H1 (cell line): ENCODE measurements around the gene FBN2. TPM values are rescaled to one million over a fixed set of nuclear protein-coding genes. Genes with fewer than 3 reads are reported as not detected.

Experiments
- CTCF ChIA-PET: fragments of 300-600 bp; sonication (Branson Sonifier 250); formaldehyde crosslinking; loops from one replicate; lab custom pipeline; 2021; ENCODE audit not compliant: partially characterized antibody; lab: Charles Lee
- POLR2A ChIA-PET: fragments of 300-600 bp; sonication (Branson Sonifier 250); formaldehyde crosslinking; loops from one replicate; lab custom pipeline; 2021; ENCODE audit warnings: inconsistent platforms; ENCODE audit not compliant: partially characterized antibody; lab: Charles Lee
- DNase-seq, 2 experiments: peaks; one replicate each; pipeline versions ENCODE4 v3.0.0 to v3.0.0-alpha.2; 2010 to 2022; ENCODE audit warnings: low spot score in 2 of 2, low read depth in 1 of 2, mixed read lengths in 1 of 2
- FAIRE-seq: peaks from 2 replicates; lab custom pipeline; 2011; peaks lifted over from hg19 to GRCh38; lab: Jason Lieb, UNC
- H2AFZ ChIP-seq: 2 replicates; pipeline ENCODE4 v1.8.1; 2012; ENCODE audit warnings: low read length, inconsistent platforms
- H2AK5ac ChIP-seq: 2 replicates; pipeline ENCODE4 v1.6.1; 2013; ENCODE audit warnings: low read depth, low read length
- H2BK120ac ChIP-seq: replicated peaks from 2 replicates; pipeline ENCODE3; 2013; ENCODE audit warnings: low read depth, low read length, inconsistent platforms
- H2BK12ac ChIP-seq: 2 replicates; pipeline ENCODE4 v1.6.1; 2013; ENCODE audit warnings: low read depth, low read length
- H2BK15ac ChIP-seq: 2 replicates; pipeline ENCODE4 v1.6.1; 2013; ENCODE audit warnings: low read length
- H2BK20ac ChIP-seq: 2 replicates; pipeline ENCODE4 v1.6.1; 2013; ENCODE audit warnings: low read length
- H2BK5ac ChIP-seq: 2 replicates; pipeline ENCODE4 v1.6.1; 2013; ENCODE audit warnings: low read depth, low read length
- H3K14ac ChIP-seq: 2 replicates; pipeline ENCODE4 v1.6.1; 2013; ENCODE audit warnings: inconsistent platforms; ENCODE audit not compliant: insufficient read length
- H3K18ac ChIP-seq: 2 replicates; pipeline ENCODE4 v1.6.1; 2013; ENCODE audit warnings: low read length; ENCODE audit errors: extremely low read depth
- H3K23ac ChIP-seq: 2 replicates; pipeline ENCODE4 v1.6.1; 2013; ENCODE audit warnings: inconsistent platforms; ENCODE audit not compliant: insufficient read length
- H3K23me2 ChIP-seq: 2 replicates; pipeline ENCODE4 v1.6.1; 2013; ENCODE audit warnings: low read depth, low read length
- H3K27ac ChIP-seq: 2 replicates; pipeline ENCODE4 v1.6.1; 2011; ENCODE audit warnings: low read depth, low read length, inconsistent platforms
- H3K27me3 ChIP-seq, 4 experiments: replicated peaks in 1 of 4; 1 replicate in 1 of 4; 2 replicates in 3 of 4; pipeline versions ENCODE4 v1.6.1 to v1.8.1; 2011 to 2013; ENCODE audit warnings: low read length in 3 of 4, mild to moderate bottlenecking in 3 of 4, inconsistent platforms in 2 of 4, mixed read lengths in 2 of 4, moderate library complexity in 1 of 4; ENCODE audit not compliant: control insufficient read depth in 3 of 4, insufficient read depth in 3 of 4; ENCODE audit errors: extremely low read depth in 1 of 4
- H3K36me3 ChIP-seq, 4 experiments: 2 replicates each; pipeline versions ENCODE4 v1.6.1 to v1.8.1; 2011 to 2013; ENCODE audit warnings: mild to moderate bottlenecking in 4 of 4, low read length in 3 of 4, moderate library complexity in 2 of 4, control low read depth in 1 of 4, inconsistent platforms in 1 of 4; ENCODE audit not compliant: insufficient read depth in 4 of 4, control insufficient read depth in 2 of 4
- H3K4ac ChIP-seq: replicated peaks from 2 replicates; pipeline ENCODE3; 2013; ENCODE audit warnings: low read length, low read depth, mixed read lengths, inconsistent platforms; ENCODE audit not compliant: insufficient read length
- H3K4me1 ChIP-seq, 4 experiments: replicated peaks in 1 of 4; 1 replicate in 1 of 4; 2 replicates in 3 of 4; pipeline versions ENCODE4 v1.6.1 to v1.8.1; 2011 to 2013; ENCODE audit warnings: low read length in 3 of 4, inconsistent platforms in 2 of 4, mixed read lengths in 1 of 4; ENCODE audit not compliant: insufficient read depth in 4 of 4, control insufficient read depth in 3 of 4
- H3K4me2 ChIP-seq, 2 experiments: 2 replicates each; pipeline versions ENCODE4 v1.6.1 to v1.8.1; 2011 to 2013; ENCODE audit warnings: low read depth in 2 of 2, low read length in 2 of 2, control low read depth in 1 of 2, inconsistent platforms in 1 of 2, mild to moderate bottlenecking in 1 of 2; ENCODE audit not compliant: insufficient read depth in 1 of 2
- H3K4me3 ChIP-seq, 4 experiments: fragments of 200-600, 300-600 bp in 1 of 4; sonication (generic), shearing (Covaris generic), sonication (Bioruptor Twin) in 1 of 4; 2 replicates each; pipeline versions ENCODE4 v1.5.1 to v1.8.1; 2011 to 2016; ENCODE audit warnings: low read length in 4 of 4, low read depth in 3 of 4, control low read depth in 2 of 4, inconsistent platforms in 2 of 4, mild to moderate bottlenecking in 2 of 4, mixed read lengths in 1 of 4, moderate library complexity in 1 of 4; ENCODE audit not compliant: insufficient read depth in 2 of 4; ENCODE audit errors: extremely low read depth in 1 of 4
- H3K56ac ChIP-seq: replicated peaks from 2 replicates; pipeline ENCODE3; 2013; ENCODE audit warnings: low read depth, mild to moderate bottlenecking, mixed read lengths, low read length, inconsistent platforms; ENCODE audit not compliant: insufficient read length
- H3K79me1 ChIP-seq: 2 replicates; pipeline ENCODE4 v1.6.1; 2013; ENCODE audit warnings: low read depth, low read length, control low read depth
- H3K79me2 ChIP-seq, 2 experiments: 2 replicates each; pipeline versions ENCODE4 v1.6.1 to v1.8.1; 2012 to 2013; ENCODE audit warnings: low read length in 2 of 2, mild to moderate bottlenecking in 2 of 2, inconsistent platforms in 1 of 2; ENCODE audit not compliant: insufficient read depth in 2 of 2, control insufficient read depth in 1 of 2
- H3K9ac ChIP-seq, 4 experiments: replicated peaks in 1 of 4; 1 replicate in 1 of 4; 2 replicates in 3 of 4; pipeline versions ENCODE4 v1.6.1 to v1.8.1; 2011 to 2013; ENCODE audit warnings: low read depth in 3 of 4, low read length in 3 of 4, control low read depth in 2 of 4, mild to moderate bottlenecking in 2 of 4, moderate library complexity in 2 of 4, inconsistent platforms in 1 of 4; ENCODE audit errors: extremely low read depth in 1 of 4
- H3K9me3 ChIP-seq, 2 experiments: 2 replicates each; pipeline versions ENCODE4 v1.6.1 to v1.8.1; 2012 to 2013; ENCODE audit warnings: mild to moderate bottlenecking in 2 of 2, moderate library complexity in 2 of 2, control low read depth in 1 of 2, inconsistent platforms in 1 of 2, low read depth in 1 of 2, low read length in 1 of 2, mixed read lengths in 1 of 2; ENCODE audit not compliant: insufficient read depth in 2 of 2
- H4K20me1 ChIP-seq, 2 experiments: replicated peaks in 1 of 2; 2 replicates each; pipeline versions ENCODE3 to v1.8.1; 2011 to 2013; ENCODE audit warnings: inconsistent platforms in 2 of 2, low read length in 2 of 2, mild to moderate bottlenecking in 1 of 2; ENCODE audit not compliant: insufficient read depth in 2 of 2, control insufficient read depth in 1 of 2
- H4K5ac ChIP-seq: 2 replicates; pipeline ENCODE4 v1.6.1; 2013; ENCODE audit warnings: low read length, low read depth, mixed read lengths, inconsistent platforms; ENCODE audit not compliant: insufficient read length
- H4K8ac ChIP-seq: 2 replicates; pipeline ENCODE4 v1.8.0; 2013; ENCODE audit warnings: mild to moderate bottlenecking, moderate library complexity, low read length, inconsistent platforms; ENCODE audit not compliant: insufficient read depth; ENCODE audit errors: extremely low read depth
- H4K91ac ChIP-seq: replicated peaks from 2 replicates; pipeline ENCODE3; 2013; ENCODE audit warnings: low read length, mixed read lengths, inconsistent platforms; ENCODE audit not compliant: insufficient read length
- RBBP5 ChIP-seq: IDR thresholded peaks from 2 replicates; pipeline ENCODE4 v1.7.1; 2012; ENCODE audit warnings: low read depth, mild to moderate bottlenecking, inconsistent platforms, low read length, moderate library complexity, borderline replicate concordance
- WGBS, 2 experiments: shearing (Covaris generic) in 1 of 2; methylation state at CpG; one replicate each; pipeline versions ENCODE4 v1.1.6 to v1.1.7; 2013 to 2015; ENCODE audit warnings: low lambda C conversion rate in 2 of 2, mixed read lengths in 2 of 2, inconsistent platforms in 1 of 2, low coverage in 1 of 2, missing lambda C conversion rate in 1 of 2; ENCODE audit not compliant: insufficient replicate concordance in 2 of 2, insufficient coverage in 1 of 2, insufficient read length in 1 of 2; ENCODE audit errors: extremely low coverage in 1 of 2, missing lambda C conversion rate in 1 of 2; 5-methylcytosine and 5-hydroxymethylcytosine counted together
- polyA plus RNA-seq, 7 experiments: library from polyadenylated mRNA; depleted of rRNA in 3 of 7; stranded (reverse) in 5 of 7; unstranded in 2 of 7; fragments of >200 nt in 5 of 7; fragments of 200-250 nt in 2 of 7; gene quantifications; 1 replicate in 5 of 7; 2 replicates in 1 of 7; 4 replicates in 1 of 7; pipeline versions ENCODE4 v1.2.1 to v1.2.3, GENCODE V29; 2011 to 2013; ENCODE audit warnings: missing spikeins in 2 of 7, mixed read lengths in 2 of 7
- total RNA-seq: library from RNA; stranded (reverse); fragmentation: NEBNext Ultra II Directional; extraction: Animal tissue kit (Norgen Biotek cat#: 25700); gene quantifications from 2 replicates; pipeline ENCODE4 v1.2.1, GENCODE V29; 2021

FBN2 gene
- total and polyA plus RNA-seq, 2 of the 8 experiments (the other 6 are each of a cell fraction or from before 2014, with no cell fraction given) = 14.1 to 16.3 TPM

GRCh38 chr5:128305341-128305740, 232.7 kb downstream of the FBN2 start:
- no peak overlapping the region for H2BK20ac ChIP-seq
- H3K79me2 ChIP-seq = no peaks in the 10 kb centered on the region
- H3K4ac ChIP-seq = no peak overlapping the region
- H4K20me1 ChIP-seq = no peaks in the 10 kb centered on the region
- ChIA-PET CTCF (no interaction called here), POLR2A (no interaction called here)
- H3K9ac ChIP-seq = no peak overlapping the region
- no peaks in the 10 kb centered on the region for H3K79me1 ChIP-seq
- no peak overlapping the region for H3K27ac ChIP-seq
- H2BK120ac ChIP-seq = no peak overlapping the region
- H3K9me3 ChIP-seq = no peaks in the 10 kb centered on the region
- H4K5ac ChIP-seq = no peak overlapping the region
- H4K8ac ChIP-seq = no peak overlapping the region
- H3K4me1 ChIP-seq = peaks cover 0 to 4% (median 0%) of the 10 kb centered on the region in 4 experiments; a peak in 2 of 7 replicates
- no peak overlapping the region for H4K91ac ChIP-seq
- H3K18ac ChIP-seq = no peak overlapping the region
- H3K56ac ChIP-seq = no peak overlapping the region
- H3K36me3 ChIP-seq = peaks cover under 1 to 9% (median 3%) of the 10 kb centered on the region in 4 experiments; a peak in 5 of 8 replicates
- H2BK12ac ChIP-seq = no peak overlapping the region
- TF ChIP-seq RBBP5 = no peak
- no peak overlapping the region for H2AK5ac ChIP-seq
- DNase-seq (no peak), FAIRE-seq (no peak)
- 90% methylated on average over 5 of the region's 5 CpGs; no CpG with 5 or more reads in 1 of the 2 experiments for WGBS, 2 experiments
- no peak overlapping the region for H2BK15ac ChIP-seq
- H3K23me2 ChIP-seq = no peaks in the 10 kb centered on the region
- no peak overlapping the region for H2AFZ ChIP-seq
- H3K4me2 ChIP-seq = no peak overlapping the region
- no peak overlapping the region for H3K14ac ChIP-seq
- no peak overlapping the region for H2BK5ac ChIP-seq
- H3K23ac ChIP-seq = no peak overlapping the region
- H3K27me3 ChIP-seq = no peaks in the 10 kb centered on the region
- H3K4me3 ChIP-seq = no peak overlapping the region
